ENCODE data around the gene CENPX.

CENPX gene

DNA sequence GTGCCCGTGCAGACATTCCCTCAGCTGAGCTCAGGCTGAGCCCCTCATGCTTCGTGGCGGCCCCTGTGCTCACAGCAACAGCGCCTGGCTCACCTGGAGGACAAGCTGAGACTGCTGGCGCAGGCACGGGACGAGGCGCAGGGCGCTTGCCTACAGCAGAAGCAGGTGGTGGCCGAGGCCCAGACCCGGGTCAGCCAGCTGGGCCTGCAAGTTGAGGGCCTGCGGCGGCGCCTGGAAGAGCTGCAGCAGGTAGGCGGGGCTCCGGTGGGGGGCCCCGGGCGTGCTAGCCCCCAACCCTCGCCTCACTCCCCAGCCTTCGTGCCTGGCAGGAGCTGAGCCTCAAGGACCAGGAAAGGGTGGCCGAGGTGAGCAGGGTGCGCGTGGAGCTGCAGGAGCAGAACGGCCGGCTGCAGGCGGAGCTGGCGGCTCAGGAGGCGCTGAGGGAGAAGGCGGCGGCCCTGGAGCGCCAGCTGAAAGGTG is 7.4 kb upstream of the CENPX start:
- H3K27ac ChIP-seq (ENCODE audit: low read depth, low read length), result no peak overlapping the region
- H3K9me3 ChIP-seq (ENCODE audit: control insufficient read depth, insufficient read depth, low read length), result no peaks in the 10 kb centered on the region
- no peaks in the 10 kb centered on the region for H3K27me3 ChIP-seq (ENCODE audit: control insufficient read depth, insufficient read depth, low read length)
- H3K4me1 ChIP-seq (ENCODE audit: control insufficient read depth, insufficient read depth, low read length), result peaks cover 7% of the 10 kb centered on the region; the same call in 1 of the 2 replicates
- H3K36me3 ChIP-seq (ENCODE audit: control insufficient read depth, insufficient read depth, low read length), result peaks cover 29% of the 10 kb centered on the region
- no peak overlapping the region for H3K9ac ChIP-seq (ENCODE audit: low read depth, low read length)
- peak overlapping the region; percentile 66; the same call in 1 of the 2 replicates for H3K4me3 ChIP-seq (ENCODE audit: low read depth, low read length)

DNA sequence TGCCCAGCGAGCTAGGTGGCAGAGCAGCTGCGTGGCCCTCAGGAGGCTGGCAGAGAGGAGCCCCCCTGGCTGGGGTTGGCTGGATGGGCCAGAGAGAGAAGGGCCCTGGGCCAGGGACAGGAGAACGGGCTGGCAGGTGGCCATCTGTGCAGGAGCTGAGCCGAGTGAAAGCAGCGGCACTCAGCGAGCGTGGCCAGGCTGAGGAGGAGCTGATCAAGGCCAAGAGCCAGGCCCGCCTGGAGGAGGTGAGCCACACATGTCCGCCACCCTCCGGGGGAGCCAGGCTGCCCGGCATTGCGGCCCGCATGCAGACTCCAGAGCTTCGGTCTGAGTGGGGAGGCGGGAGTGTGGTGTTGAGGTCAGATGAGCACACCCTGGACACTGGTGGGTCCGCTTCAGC is 6.7 kb upstream of the CENPX start:
- no peak overlapping the region for H3K9ac ChIP-seq (ENCODE audit: low read depth, low read length)
- no peaks in the 10 kb centered on the region for H3K27me3 ChIP-seq (ENCODE audit: control insufficient read depth, insufficient read depth, low read length)
- peaks cover 29% of the 10 kb centered on the region for H3K36me3 ChIP-seq (ENCODE audit: control insufficient read depth, insufficient read depth, low read length)
- H3K9me3 ChIP-seq (ENCODE audit: control insufficient read depth, insufficient read depth, low read length), result no peaks in the 10 kb centered on the region
- peaks cover 7% of the 10 kb centered on the region; the same call in 1 of the 2 replicates for H3K4me1 ChIP-seq (ENCODE audit: control insufficient read depth, insufficient read depth, low read length)
- H3K4me3 ChIP-seq (ENCODE audit: low read depth, low read length), result no peak overlapping the region
- no peak overlapping the region for H3K27ac ChIP-seq (ENCODE audit: low read depth, low read length)

GRCh38 chr17:82028966-82029365 is 6.3 kb upstream of the CENPX start:
- H3K36me3 ChIP-seq (ENCODE audit: control insufficient read depth, insufficient read depth, low read length), result peaks cover 29% of the 10 kb centered on the region
- H3K27ac ChIP-seq (ENCODE audit: low read depth, low read length), result no peak overlapping the region
- H3K4me1 ChIP-seq (ENCODE audit: control insufficient read depth, insufficient read depth, low read length), result peaks cover 7% of the 10 kb centered on the region; the same call in 1 of the 2 replicates
- H3K9ac ChIP-seq (ENCODE audit: low read depth, low read length), result no peak overlapping the region
- no peaks in the 10 kb centered on the region for H3K27me3 ChIP-seq (ENCODE audit: control insufficient read depth, insufficient read depth, low read length)
- no peak overlapping the region for H3K4me3 ChIP-seq (ENCODE audit: low read depth, low read length)
- H3K9me3 ChIP-seq (ENCODE audit: control insufficient read depth, insufficient read depth, low read length), result no peaks in the 10 kb centered on the region

GRCh38 chr17:82028246-82028645 is 5.6 kb upstream of the CENPX start:
- no peak overlapping the region for H3K27ac ChIP-seq (ENCODE audit: low read depth, low read length)
- H3K4me1 ChIP-seq (ENCODE audit: control insufficient read depth, insufficient read depth, low read length), result peaks cover 7% of the 10 kb centered on the region; the same call in 1 of the 2 replicates
- H3K4me3 ChIP-seq (ENCODE audit: low read depth, low read length), result no peak overlapping the region
- peaks cover 29% of the 10 kb centered on the region for H3K36me3 ChIP-seq (ENCODE audit: control insufficient read depth, insufficient read depth, low read length)
- H3K27me3 ChIP-seq (ENCODE audit: control insufficient read depth, insufficient read depth, low read length), result no peaks in the 10 kb centered on the region
- no peaks in the 10 kb centered on the region for H3K9me3 ChIP-seq (ENCODE audit: control insufficient read depth, insufficient read depth, low read length)
- H3K9ac ChIP-seq (ENCODE audit: low read depth, low read length), result no peak overlapping the region

- no peak overlapping the region for H3K9ac ChIP-seq (ENCODE audit: low read depth, low read length)
- no peaks in the 10 kb centered on the region for H3K9me3 ChIP-seq (ENCODE audit: control insufficient read depth, insufficient read depth, low read length)
- H3K27ac ChIP-seq (ENCODE audit: low read depth, low read length), result no peak overlapping the region
- H3K36me3 ChIP-seq (ENCODE audit: control insufficient read depth, insufficient read depth, low read length), result peaks cover 29% of the 10 kb centered on the region
- H3K4me3 ChIP-seq (ENCODE audit: low read depth, low read length), result no peak overlapping the region
- 0 out of 2 replicates have a peak, but pooled peaks cover 5% of the 10 kb centered on the region for H3K4me1 ChIP-seq (ENCODE audit: control insufficient read depth, insufficient read depth, low read length)
- H3K27me3 ChIP-seq (ENCODE audit: control insufficient read depth, insufficient read depth, low read length), result no peaks in the 10 kb centered on the region
Measured at GRCh38 chr17:82025401-82026107, 2.9 kb upstream of the CENPX start.

DNA sequence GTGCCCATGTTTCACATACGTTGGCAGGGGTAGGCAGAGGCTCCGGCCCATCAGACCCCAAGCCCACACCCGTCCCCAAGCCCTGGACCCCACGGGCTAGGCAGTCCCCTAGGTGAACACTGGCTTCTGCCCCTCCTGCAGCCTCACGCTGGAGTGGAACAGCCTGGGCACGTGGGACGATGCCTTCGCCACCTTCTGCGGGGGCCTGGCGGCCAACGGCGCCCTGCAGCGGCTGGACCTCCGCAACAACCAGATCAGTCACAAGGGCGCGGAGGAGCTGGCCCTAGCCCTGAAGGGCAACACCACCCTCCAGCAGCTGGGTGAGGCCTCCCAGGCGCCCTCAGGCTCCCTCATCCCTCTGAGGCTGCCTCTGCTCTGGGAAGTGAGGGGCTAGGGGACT is 2.2 kb upstream of the CENPX start:
- Histone ChIP-seq H3K4me3 (ENCODE audit: low read depth, low read length) (no peak overlapping the region), H3K9ac (ENCODE audit: low read depth, low read length) (no peak overlapping the region), H3K4me1 (ENCODE audit: control insufficient read depth, insufficient read depth, low read length) (0 out of 2 replicates have a peak, but pooled peaks cover 5% of the 10 kb centered on the region), H3K27me3 (ENCODE audit: control insufficient read depth, insufficient read depth, low read length) (no peaks in the 10 kb centered on the region), H3K27ac (ENCODE audit: low read depth, low read length) (no peak overlapping the region), H3K36me3 (ENCODE audit: control insufficient read depth, insufficient read depth, low read length) (peaks cover 29% of the 10 kb centered on the region), H3K9me3 (ENCODE audit: control insufficient read depth, insufficient read depth, low read length) (no peaks in the 10 kb centered on the region)

DNA sequence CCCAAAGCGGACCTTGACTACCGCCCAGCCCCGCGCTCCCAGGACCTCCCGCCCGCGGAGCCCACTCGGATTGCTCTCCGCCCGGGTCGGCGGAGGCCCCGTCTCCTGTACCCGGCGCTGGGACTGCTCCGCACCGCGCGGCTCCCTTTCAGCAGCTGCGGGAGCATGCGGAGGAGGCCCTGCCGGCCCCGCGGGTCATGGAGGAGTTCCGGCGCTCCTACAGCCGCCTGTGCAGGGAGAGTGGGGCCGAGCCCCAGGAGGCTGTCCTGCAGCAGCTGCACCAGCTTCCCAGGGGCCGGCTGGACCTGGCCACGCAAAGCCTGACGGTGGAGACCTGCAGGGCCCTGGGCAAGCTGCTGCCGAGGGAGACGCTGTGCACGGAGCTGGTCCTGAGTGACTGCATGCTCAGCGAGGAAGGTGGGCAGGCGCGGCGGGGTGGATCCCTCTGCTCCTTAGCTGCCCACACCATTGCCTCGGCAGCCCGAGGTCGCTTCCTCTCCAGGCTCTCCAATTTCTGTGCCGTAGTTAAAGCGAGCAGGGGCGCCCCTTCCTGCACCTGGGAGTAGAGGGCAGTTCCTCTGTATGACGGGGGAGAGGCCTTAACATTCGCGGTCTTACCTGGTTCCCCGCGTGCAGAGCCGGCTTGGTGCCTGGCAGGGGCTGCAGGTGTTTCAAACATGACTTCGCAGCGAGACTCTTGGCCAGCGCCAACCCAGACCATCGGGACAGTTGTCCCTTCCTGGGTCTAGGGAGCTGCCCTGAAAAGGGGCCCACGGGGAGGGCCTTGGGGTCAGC is 966 bp upstream of the CENPX start:
- H3K9ac ChIP-seq (ENCODE audit: low read depth, low read length), result peak overlapping the region; percentile 72
- peak overlapping the region; percentile 74 for H3K4me3 ChIP-seq (ENCODE audit: low read depth, low read length)
- peaks cover 25% of the 10 kb centered on the region for H3K36me3 ChIP-seq (ENCODE audit: control insufficient read depth, insufficient read depth, low read length)
- 0 out of 2 replicates have a peak, but pooled peaks cover 5% of the 10 kb centered on the region for H3K4me1 ChIP-seq (ENCODE audit: control insufficient read depth, insufficient read depth, low read length)
- no peak overlapping the region for H3K27ac ChIP-seq (ENCODE audit: low read depth, low read length)
- H3K9me3 ChIP-seq (ENCODE audit: control insufficient read depth, insufficient read depth, low read length), result no peaks in the 10 kb centered on the region
- no peaks in the 10 kb centered on the region for H3K27me3 ChIP-seq (ENCODE audit: control insufficient read depth, insufficient read depth, low read length)

DNA sequence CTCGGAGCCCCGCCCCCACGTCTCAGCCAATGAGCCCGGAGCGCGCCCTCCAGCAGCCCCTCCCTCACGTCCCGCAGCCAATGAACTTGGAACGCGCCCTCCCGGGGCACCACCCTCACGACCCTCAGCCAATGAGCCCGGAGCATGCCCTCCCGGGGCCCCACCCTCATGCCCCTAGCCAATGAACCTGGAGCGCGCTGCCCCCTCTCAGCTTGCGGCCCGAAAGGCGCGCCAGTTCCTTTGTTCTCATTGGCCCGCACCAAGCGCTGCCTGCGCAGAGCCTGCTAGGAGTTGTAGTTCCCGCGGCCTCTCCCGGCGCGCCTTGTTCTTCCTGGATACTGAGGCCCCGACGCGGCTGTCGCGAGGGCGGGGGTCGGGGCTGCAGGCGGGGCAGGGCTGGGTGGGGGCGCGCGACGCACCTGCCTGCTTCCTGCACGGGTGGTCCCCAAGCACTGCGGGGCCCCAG is 336 bp upstream of the CENPX start, which contains the start of gene LRRC45:
Gene LRRC45, plus strand, starts transcription at position 325 of the 466 bp plus-strand sequence. CDS start 339 bp downstream, outside the sequence.
- Histone ChIP-seq H3K27ac (ENCODE audit: low read depth, low read length) (peak within 1 kb of the TSS; percentile 35), H3K9ac (ENCODE audit: low read depth, low read length) (peak within 1 kb of the TSS; percentile 85)

GRCh38 chr17:82021900-82022309 is 773 bp downstream of the CENPX start:
- H3K27ac ChIP-seq (ENCODE audit: low read depth, low read length), result no peak overlapping the region
- H3K4me1 ChIP-seq (ENCODE audit: control insufficient read depth, insufficient read depth, low read length), result 0 out of 2 replicates have a peak, but pooled peaks cover 5% of the 10 kb centered on the region
- peak overlapping the region; percentile 95 for H3K4me3 ChIP-seq (ENCODE audit: low read depth, low read length)
- H3K9me3 ChIP-seq (ENCODE audit: control insufficient read depth, insufficient read depth, low read length), result no peaks in the 10 kb centered on the region
- peak overlapping the region; percentile 85 for H3K9ac ChIP-seq (ENCODE audit: low read depth, low read length)
- H3K36me3 ChIP-seq (ENCODE audit: control insufficient read depth, insufficient read depth, low read length), result peaks cover 13% of the 10 kb centered on the region
- H3K27me3 ChIP-seq (ENCODE audit: control insufficient read depth, insufficient read depth, low read length), result no peaks in the 10 kb centered on the region

More for the DNA sequence above, 336 bp upstream of the CENPX start, which contains the start of gene LRRC45:
- H3K27me3 ChIP-seq (ENCODE audit: control insufficient read depth, insufficient read depth, low read length), result no peaks in the 10 kb centered on the region
- H3K4me3 ChIP-seq (ENCODE audit: low read depth, low read length), result peak within 1 kb of the TSS; percentile 95
- peaks cover 24% of the 10 kb centered on the region for H3K36me3 ChIP-seq (ENCODE audit: control insufficient read depth, insufficient read depth, low read length)
- H3K4me1 ChIP-seq (ENCODE audit: control insufficient read depth, insufficient read depth, low read length), result 0 out of 2 replicates have a peak, but pooled peaks cover 5% of the 10 kb centered on the region
- H3K9me3 ChIP-seq (ENCODE audit: control insufficient read depth, insufficient read depth, low read length), result no peaks in the 10 kb centered on the region

- no peak overlapping the region for H3K27ac ChIP-seq (ENCODE audit: low read depth, low read length)
- peak overlapping the region; percentile 95; the same call in 1 of the 2 replicates for H3K4me3 ChIP-seq (ENCODE audit: low read depth, low read length)
- H3K27me3 ChIP-seq (ENCODE audit: control insufficient read depth, insufficient read depth, low read length), result no peaks in the 10 kb centered on the region
- no peaks in the 10 kb centered on the region for H3K9me3 ChIP-seq (ENCODE audit: control insufficient read depth, insufficient read depth, low read length)
- H3K36me3 ChIP-seq (ENCODE audit: control insufficient read depth, insufficient read depth, low read length), result peaks cover 10% of the 10 kb centered on the region
- H3K9ac ChIP-seq (ENCODE audit: low read depth, low read length), result no peak overlapping the region
- H3K4me1 ChIP-seq (ENCODE audit: control insufficient read depth, insufficient read depth, low read length), result 0 out of 2 replicates have a peak, but pooled peaks cover 5% of the 10 kb centered on the region
Measured at GRCh38 chr17:82021107-82021899, 1.4 kb downstream of the CENPX start.
